Muscle of back (tissue), 11 donors: ENCODE results near the gene GTF3A. TPM values are rescaled to one million over a fixed set of nuclear protein-coding genes. Genes with fewer than 3 reads are reported as not detected.
A peak's percentile ranks its signal among the peaks of the same experiment; 100 is the strongest.

Experiments used
- DNase-seq, 3 donors: peaks; one replicate each; pipeline versions ENCODE4 v3.0.0 to v3.0.0-alpha.2; 2013
- polyA plus RNA-seq, 10 donors: library from polyadenylated mRNA; unstranded; fragments of 120-200 nt; gene quantifications; one replicate each; pipeline ENCODE4 v1.2.1, GENCODE V29; 2013; ENCODE audit not compliant: insufficient read length in 10 of 10

The GTF3A gene
- polyA plus RNA-seq, 10 donors, result 138 to 182 (median 172) TPM

GRCh38 chr13:27442071-27442647 lies 17.7 kb downstream of the GTF3A start:
- DNase-seq, result no peak

GRCh38 chr13:27442797-27443196 lies 18.4 kb downstream of the GTF3A start:
- no peak for DNase-seq

GRCh38 chr13:27446986-27447583 lies 22.7 kb downstream of the GTF3A start:
- peak in 1 of 3 donors; percentile 25 for DNase-seq

GRCh38 chr13:27448308-27448707 lies 23.9 kb downstream of the GTF3A start:
- no peak for DNase-seq

- DNase-seq, result peak in 1 of 3 donors; percentile 15
Observed at GRCh38 chr13:27449081-27449603, 24.7 kb downstream of the GTF3A start.

- DNase-seq, result peak; percentile 93 to 97 (median 95)
Observed at GRCh38 chr13:27449936-27450828, 25.8 kb downstream of the GTF3A start, which contains the start of gene MTIF3. TSS of gene MTIF3 (minus strand) at chr13:27450564. CDS start at chr13:27440448, 10,116 bp downstream.

GRCh38 chr13:27450921-27451471 lies 26.6 kb downstream of the GTF3A start:
- DNase-seq, result peak in 2 of 3 donors; percentile 19 to 63

GRCh38 chr13:27455331-27455855 lies 31.0 kb downstream of the GTF3A start:
- DNase-seq, result no peak

GRCh38 chr13:27461940-27462584 lies 37.6 kb downstream of the GTF3A start:
- DNase-seq, result no peak

GRCh38 chr13:27463500-27463899 lies 39.1 kb downstream of the GTF3A start:
- DNase-seq, result no peak

GRCh38 chr13:27465611-27466010 lies 41.2 kb downstream of the GTF3A start:
- DNase-seq, result no peak

GRCh38 chr13:27466513-27466912 lies 42.1 kb downstream of the GTF3A start:
- DNase-seq, result no peak

- no peak for DNase-seq
Observed at GRCh38 chr13:27470075-27470820, 45.8 kb downstream of the GTF3A start.

GRCh38 chr13:27472441-27472840 lies 48.0 kb downstream of the GTF3A start:
- no peak for DNase-seq

- DNase-seq, result no peak
Observed at GRCh38 chr13:27472941-27473340, 48.5 kb downstream of the GTF3A start.

GRCh38 chr13:27474751-27475268 lies 50.4 kb downstream of the GTF3A start:
- no peak for DNase-seq

- DNase-seq, result no peak
Observed at GRCh38 chr13:27476943-27477703, 52.7 kb downstream of the GTF3A start.

GRCh38 chr13:27481766-27482165 lies 57.3 kb downstream of the GTF3A start:
- DNase-seq, result no peak

GRCh38 chr13:27482983-27483382 lies 58.6 kb downstream of the GTF3A start:
- no peak for DNase-seq

- DNase-seq, result no peak
Observed at GRCh38 chr13:27483421-27483820, 59.0 kb downstream of the GTF3A start.
